ENCODE data around the gene IL18BP.

The IL18BP gene

GRCh38 chr11:72045849-72046248, 47.1 kb downstream of the IL18BP start:
- DNase-seq (ENCODE audit: low read depth) = no peak

- peak; percentile 47 for DNase-seq (ENCODE audit: low read depth)
Observed at GRCh38 chr11:72048766-72049460, 50.2 kb downstream of the IL18BP start.

All from amniotic epithelial cell (primary cell).